ENCODE results near the gene SPATA9. TPM values are rescaled to one million over a fixed set of nuclear protein-coding genes. Genes with fewer than 3 reads are reported as not detected.

SPATA9 gene
- total and polyA plus RNA-seq, 2 of the 13 experiments (the other 11 are each of a cell fraction or from before 2014, with no cell fraction given) = not detected

- no peak for TF ChIP-seq FUBP1 (CRISPR knock-in tag; IDR thresholded peaks at IDR 0.05; ENCODE audit: borderline replicate concordance)
- no peak for TF ChIP-seq ZBTB39 (CRISPR knock-in tag; IDR thresholded peaks at IDR 0.05)
- no peak for TF ChIP-seq PPARG (CRISPR knock-in tag; conservative IDR thresholded peaks at IDR 0.05)
- TF ChIP-seq DPF2 (CRISPR knock-in tag; IDR thresholded peaks at IDR 0.05; ENCODE audit: borderline replicate concordance, low read depth) = no peak
- TF ChIP-seq AKNA (CRISPR knock-in tag; IDR thresholded peaks at IDR 0.05; ENCODE audit: borderline replicate concordance) = no peak
- TF ChIP-seq ZNF574 (CRISPR knock-in tag; IDR thresholded peaks at IDR 0.05) = no peak
- TF ChIP-seq ZGPAT (CRISPR knock-in tag; IDR thresholded peaks at IDR 0.05) = no peak
- no peak for TF ChIP-seq ZNF333 (CRISPR knock-in tag; IDR thresholded peaks at IDR 0.05; ENCODE audit: borderline replicate concordance)
- no peak for TF ChIP-seq ZNF652 (CRISPR knock-in tag; IDR thresholded peaks at IDR 0.05; ENCODE audit: borderline replicate concordance, low read depth)
These were observed 69.3 kb downstream of the SPATA9 start (continued) for GRCh38 chr5:95613514-95613913.
